ENCODE measurements around the gene MFRP.

MFRP gene

GRCh38 chr11:119373059-119373920, 26.8 kb upstream of the MFRP start:
- no peak for DNase-seq (ENCODE audit: low read depth in 2 of 2)

GRCh38 chr11:119372260-119373058, 26.0 kb upstream of the MFRP start:
- no peak for DNase-seq (ENCODE audit: low read depth in 2 of 2)

DNA sequence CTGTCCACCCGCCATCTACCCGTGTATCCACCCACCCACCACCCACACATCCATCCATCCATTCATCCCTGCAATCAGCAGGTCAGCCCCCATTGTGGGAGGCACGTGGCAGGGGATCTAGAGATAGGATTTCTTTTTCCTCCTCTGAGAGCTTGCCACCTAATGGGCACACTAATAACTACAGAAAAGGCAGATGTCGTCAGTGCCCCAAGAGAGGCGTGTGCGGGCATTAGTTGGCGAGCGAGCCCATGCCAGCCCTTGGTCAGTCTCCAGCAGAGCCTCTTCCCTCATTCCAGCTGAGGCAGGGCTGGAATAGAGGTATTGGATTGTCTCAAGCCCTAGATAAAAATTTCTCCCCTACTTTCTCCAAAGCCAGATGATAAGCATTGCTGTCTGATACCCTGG, 25.3 kb upstream of the MFRP start:
- no peak for DNase-seq (ENCODE audit: low read depth in 2 of 2)

DNA sequence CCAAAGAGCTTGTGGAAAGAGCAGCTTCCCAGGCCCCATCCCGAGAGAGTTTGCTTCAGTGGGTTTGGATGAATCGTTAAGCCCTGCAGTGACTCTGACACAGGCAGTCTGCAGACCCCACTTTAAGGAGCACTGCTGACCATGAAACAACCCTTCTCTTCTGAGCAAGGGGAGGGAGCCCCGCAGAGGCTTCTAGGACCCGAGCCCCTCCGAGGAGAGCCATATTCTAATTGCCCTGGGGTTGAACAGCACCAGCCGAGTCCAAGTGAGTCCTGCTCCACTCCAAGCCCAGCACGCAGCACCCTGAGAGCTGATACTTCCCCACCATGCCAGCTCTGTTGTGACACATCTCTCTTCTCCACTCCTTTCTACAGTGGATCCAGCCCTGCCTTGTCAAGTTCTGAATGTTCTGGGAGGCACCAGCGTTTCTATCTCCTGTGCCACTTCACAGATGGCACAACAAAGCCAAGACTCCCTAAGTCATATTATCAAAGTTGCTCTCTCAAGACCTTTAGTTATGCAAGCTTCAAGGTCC, 24.6 kb upstream of the MFRP start:
- DNase-seq (ENCODE audit: low read depth in 2 of 2), result no peak

DNA sequence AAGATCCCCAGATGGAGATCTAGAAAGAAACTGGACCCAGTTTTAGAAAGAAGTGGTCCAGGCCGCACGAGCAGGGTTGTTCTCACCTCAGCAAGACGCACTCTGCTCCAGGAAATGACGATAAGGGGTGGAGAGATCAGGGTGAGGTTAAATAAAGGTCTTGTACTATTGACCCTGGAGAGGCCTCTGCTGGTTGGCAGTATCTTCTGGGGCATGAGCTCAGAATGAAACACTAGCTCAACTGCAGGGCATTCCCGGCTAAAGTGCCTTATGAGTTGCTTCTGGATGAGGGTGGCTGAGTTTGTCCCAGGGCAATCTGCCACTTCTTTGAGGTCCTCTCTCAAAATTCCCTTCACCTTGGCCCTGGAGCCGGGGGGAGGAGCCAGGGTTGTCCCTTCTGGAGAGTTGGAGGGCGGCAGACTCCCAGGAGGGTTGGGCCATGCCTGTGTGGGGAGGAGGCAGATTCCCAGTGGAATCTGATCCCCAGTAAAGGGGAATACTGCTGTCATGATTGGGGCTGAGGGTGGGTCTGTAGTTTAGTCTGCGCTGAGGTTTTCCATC, 24.1 kb upstream of the MFRP start:
- no peak for DNase-seq (ENCODE audit: low read depth in 2 of 2)

DNA sequence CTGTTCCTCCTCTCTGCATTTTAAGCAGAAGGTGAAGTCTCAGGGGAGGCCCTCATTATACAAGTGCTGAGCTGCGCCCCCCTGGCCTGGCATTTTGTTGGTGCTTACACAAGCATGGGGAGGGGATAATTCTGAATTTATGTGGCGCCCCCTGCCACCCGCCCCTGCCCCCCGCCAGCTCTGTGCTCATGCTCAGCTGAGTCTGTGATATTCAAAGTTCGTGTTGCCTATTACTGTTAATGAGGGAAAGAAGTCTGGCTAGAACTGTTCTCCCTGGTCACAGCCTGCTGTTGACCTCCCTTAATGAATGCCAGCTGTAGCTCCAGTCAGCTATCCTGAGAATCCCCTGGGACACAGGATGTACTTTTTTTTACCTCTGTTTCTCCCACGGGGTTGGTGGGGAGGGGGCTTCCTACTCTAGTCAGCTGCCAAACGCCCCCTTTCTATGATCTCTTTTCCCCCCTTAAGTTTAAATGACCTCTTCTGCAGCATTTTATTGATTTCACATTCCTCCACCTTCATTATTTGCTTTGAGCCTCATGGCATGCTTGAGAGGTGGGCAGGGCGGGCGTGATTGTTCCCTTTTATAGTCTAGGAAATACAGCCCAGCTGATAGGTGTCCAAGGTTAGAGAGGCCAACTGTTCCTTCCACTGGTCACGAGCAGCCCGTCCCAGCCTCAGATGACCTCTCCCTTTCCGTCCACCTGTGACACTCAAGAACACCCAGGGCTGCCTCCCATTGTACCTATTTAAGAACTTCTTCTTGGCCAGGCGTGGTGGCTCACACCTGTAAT, 22.8 kb upstream of the MFRP start:
- DNase-seq (ENCODE audit: low read depth in 2 of 2), result no peak

DNA sequence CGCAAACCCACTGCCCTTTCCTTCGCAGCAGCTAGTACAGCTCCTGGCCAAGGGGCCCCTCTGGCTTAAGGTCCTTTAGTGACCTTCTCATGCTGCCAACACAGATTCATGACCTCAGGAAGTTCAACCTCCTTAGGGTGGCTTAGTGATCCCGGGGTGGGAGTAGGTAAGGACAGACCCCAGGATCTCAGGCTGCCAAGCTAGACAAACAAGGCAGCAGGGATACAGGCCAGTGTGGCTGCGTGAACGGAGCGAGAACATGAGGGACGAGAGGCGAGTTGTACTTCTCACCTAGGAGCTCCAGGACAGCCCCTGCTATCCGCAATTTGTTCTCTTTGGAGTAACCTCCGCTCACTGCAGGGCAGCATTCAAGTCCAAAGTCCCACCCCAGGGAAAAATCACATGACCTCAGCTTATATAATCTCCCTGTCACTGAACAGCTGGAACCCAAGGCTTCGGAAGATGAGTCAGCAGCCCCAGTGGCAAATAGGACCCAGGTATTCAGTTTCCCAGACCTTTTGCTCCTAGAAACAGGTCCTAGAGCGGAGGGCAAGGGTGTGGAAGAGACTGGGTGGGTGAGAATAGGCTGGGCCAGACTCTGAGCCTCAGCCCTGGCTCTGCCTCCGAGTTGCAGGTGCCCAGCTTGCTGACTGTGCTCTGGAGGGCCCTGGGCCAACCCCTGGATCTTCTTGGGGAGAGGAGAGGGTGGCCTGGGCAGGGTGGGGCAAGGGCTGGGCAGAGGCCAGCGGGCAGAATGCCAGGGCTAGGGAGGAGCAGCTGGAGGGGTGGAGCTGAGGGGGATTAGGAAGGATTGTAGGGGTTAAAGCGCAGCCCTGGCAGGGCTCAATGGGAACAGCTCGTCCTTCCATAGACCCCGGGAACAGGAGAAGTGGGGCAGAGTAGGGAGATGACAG, 21.9 kb upstream of the MFRP start:
- no peak for DNase-seq (ENCODE audit: low read depth in 2 of 2)

GRCh38 chr11:119367661-119368120, 21.2 kb upstream of the MFRP start:
- DNase-seq (ENCODE audit: low read depth in 2 of 2), result no peak

- DNase-seq (ENCODE audit: low read depth in 2 of 2), result no peak
Measured at GRCh38 chr11:119366690-119367620, 20.4 kb upstream of the MFRP start.

DNA sequence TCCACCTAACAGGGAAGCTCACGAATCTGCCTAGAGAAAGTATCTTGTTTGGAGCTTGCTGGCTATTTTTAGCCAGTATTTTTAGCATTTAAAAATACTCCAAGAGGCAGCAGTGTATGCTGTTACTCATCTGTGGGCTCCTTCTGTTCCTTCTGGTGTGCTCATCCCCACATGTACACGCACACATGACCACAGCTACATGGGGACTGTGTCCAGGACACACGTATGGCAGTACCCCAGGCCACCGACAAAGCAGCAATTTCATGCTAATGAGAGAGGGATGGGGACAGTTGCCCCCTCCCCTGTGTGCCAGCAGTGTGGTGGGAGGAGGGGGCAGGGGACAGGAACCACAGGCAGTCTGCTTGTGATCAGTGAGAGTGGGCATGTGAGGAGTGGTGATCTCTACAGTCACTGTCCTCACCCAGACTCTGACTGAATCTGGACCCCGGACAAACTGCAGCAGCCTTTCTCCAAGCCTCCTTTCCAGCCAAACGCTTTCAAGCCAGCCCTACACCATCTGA, 18.6 kb upstream of the MFRP start:
- DNase-seq (ENCODE audit: low read depth in 2 of 2), result no peak

DNA sequence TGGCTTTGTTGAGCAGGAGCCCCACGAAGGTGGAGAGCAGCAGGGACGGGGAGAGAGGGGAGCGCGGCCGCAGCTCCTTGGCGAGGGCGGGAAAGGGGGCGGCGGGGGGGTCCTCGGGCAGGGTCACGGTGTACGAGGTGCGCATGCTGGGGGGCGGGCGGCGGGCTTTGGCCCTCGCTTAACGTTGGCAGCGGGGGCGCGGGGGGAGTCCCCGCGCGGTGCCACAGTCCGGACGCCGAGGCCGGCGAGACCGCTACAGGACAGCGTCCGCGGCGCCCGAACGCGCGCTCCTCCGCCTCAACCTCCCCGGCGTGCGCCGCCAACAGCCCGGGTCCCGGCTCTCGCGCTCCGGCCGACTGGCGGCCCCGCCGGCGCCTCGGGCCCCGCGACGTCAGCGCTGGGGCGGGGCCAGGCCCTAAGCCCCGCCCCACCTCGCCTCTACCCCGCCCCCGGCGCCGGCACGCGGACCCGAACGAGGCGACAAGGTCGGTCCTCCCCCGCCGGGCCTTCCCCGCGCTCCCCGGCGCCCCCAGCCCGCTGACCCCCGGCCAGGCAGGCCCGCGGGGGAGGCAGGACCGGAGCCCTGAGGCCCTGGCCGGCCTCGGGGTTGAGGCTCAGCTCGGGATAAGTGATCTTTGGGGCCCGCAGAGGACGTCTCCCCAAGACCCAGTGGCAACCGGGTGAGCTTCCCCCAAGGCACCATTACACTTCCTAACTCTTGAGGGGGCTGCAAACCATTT, 17.5 kb upstream of the MFRP start:
- DNase-seq (ENCODE audit: low read depth in 2 of 2), result no peak

DNA sequence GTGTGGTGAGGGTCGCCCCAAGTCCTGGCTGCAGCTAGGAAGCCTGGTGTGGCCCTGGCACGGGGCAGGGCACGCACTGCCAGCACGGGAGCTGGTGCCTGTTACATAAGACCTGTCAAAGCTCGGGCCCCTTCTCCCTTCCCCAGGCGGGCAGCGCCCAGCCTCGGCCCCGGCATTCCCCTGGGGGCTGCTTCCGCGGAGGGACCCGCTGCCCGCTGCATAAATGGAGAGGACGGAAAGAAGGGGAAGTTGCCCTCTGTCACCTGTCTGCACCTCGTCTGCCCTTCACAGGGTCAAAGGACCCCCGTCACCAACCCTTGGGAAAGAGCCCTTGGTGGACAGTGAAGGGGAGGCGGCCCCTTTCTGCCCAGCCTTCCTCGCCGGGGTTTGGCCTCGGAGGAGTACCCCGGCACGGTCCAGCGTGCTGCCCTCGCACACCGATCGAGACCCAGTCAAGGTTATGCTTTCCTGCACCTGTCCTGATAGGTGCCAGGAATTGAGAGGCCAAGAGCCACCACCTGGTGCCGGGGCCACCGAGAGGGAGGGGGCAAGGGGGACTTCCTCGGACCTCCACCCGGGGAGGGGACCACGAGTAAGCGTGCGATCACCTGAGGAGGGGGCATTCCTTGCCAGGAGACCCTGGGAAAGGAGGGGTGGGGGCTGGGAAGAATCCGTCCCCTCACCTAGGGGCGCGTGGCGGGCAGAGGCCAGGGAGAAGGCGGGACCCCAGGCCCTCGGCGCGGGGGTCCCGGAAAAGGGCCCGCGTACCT, 16.8 kb upstream of the MFRP start:
- DNase-seq (ENCODE audit: low read depth in 2 of 2), result no peak

GRCh38 chr11:119362741-119363080, 16.2 kb upstream of the MFRP start:
- DNase-seq (ENCODE audit: low read depth in 2 of 2), result no peak

DNA sequence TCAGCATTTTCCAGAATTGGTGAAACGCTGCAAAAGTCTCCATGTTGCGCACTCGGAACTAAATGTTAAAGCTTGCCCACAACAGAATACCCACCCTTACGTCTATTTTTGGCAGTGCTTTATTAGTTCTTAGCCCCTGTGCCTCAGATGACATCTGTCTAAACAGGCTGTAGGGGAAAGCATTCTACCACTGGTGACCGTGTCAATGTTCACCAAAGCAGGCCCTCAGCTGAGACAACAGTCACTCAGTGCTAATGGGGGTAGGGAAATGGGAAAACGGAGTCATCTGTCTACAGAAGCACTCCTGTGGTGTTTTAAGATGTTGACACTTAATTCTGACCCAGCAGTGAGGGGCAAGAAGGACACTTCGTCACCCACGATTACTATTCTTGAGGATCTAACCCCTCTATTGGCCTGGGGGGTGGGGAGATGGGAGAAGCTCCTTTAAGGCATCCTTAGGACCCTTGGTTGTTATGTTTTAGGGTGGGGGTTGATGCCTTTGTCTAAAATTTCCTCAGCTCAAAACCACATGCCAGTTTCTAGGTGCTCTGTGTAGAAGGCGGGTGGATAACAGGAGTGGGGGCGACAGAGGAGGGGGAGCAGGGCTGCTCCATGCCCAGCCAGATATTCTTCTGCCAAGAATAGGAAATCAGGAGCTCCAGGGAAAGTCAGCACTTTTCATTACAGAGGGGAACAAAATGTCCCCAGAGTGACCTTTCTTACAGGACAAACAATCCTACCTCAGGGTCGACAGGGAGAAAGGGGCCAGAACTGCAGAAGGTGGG, 15.6 kb upstream of the MFRP start:
- no peak for DNase-seq (ENCODE audit: low read depth in 2 of 2)

GRCh38 chr11:119361056-119361787, 14.7 kb upstream of the MFRP start:
- DNase-seq (ENCODE audit: low read depth in 2 of 2), result no peak

Measured in fibroblast of skin of left quadriceps (primary cell).